Measurements from ENCODE around the gene F2. TPM values are rescaled to one million over a fixed set of nuclear protein-coding genes. Genes with fewer than 3 reads are reported as not detected.
A peak's percentile ranks its signal among the peaks of the same experiment; 100 is the strongest.

The F2 gene
- total RNA-seq, 4 donors from 2014 or later = 0.42 to 1.1 TPM; not detected in 2

DNA sequence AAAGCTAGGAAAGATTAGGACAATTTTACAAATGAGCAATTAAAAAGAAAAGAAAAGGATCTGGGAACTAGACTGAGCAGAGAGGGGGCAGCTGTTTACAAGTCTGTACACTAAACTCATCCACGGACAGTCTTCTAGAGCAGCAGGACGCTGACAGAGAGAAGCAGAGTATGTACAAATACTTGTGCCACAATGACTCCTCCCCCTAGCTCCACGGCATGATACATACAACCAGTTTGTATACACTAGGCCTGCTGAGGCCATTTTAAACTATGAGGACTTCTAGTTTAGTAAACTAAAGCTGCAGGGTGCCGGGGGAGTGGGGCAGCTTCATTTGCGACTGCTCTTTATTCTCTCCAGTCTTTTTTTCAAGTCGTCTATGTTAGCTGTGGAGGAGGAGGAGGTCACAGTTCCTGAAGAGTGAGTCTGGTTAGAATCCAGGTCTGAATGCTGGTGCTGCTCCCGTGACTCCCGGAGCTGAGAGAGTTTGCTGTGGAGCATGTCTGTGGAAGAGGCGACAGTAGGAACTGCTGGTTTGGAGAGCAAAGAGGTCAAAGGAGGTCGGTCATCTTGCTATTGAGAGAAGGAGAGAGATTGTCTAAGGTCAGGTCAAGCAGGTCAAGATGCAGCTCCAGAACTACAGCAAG lies 24.8 kb downstream of the F2 start:
- no peaks in the 10 kb centered on the region for H3K27me3 ChIP-seq
- peak overlapping the region in 1 of 4 donors; percentile 14 for H3K27ac ChIP-seq (replicated peaks in 1 of 4)
- no peak for TF ChIP-seq POLR2A (IDR thresholded peaks at IDR 0.05; ENCODE audit: low read depth)
- TF ChIP-seq POLR2AphosphoS5 (IDR thresholded peaks at IDR 0.05) = no peak
- no peak for TF ChIP-seq EP300 (IDR thresholded peaks at IDR 0.05)
- TF ChIP-seq, protein P1, sequence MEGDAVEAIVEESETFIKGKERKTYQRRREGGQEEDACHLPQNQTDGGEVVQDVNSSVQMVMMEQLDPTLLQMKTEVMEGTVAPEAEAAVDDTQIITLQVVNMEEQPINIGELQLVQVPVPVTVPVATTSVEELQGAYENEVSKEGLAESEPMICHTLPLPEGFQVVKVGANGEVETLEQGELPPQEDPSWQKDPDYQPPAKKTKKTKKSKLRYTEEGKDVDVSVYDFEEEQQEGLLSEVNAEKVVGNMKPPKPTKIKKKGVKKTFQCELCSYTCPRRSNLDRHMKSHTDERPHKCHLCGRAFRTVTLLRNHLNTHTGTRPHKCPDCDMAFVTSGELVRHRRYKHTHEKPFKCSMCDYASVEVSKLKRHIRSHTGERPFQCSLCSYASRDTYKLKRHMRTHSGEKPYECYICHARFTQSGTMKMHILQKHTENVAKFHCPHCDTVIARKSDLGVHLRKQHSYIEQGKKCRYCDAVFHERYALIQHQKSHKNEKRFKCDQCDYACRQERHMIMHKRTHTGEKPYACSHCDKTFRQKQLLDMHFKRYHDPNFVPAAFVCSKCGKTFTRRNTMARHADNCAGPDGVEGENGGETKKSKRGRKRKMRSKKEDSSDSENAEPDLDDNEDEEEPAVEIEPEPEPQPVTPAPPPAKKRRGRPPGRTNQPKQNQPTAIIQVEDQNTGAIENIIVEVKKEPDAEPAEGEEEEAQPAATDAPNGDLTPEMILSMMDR (IDR thresholded peaks at IDR 0.05) = no peak
- intact Hi-C loops (cut with DNase I) = no loop called here
- H3K4me3 ChIP-seq = no peak overlapping the region
- H3K9me3 ChIP-seq = no peaks in the 10 kb centered on the region
- DNase-seq (ENCODE audit: extremely low spot score) = no peak
- H3K4me1 ChIP-seq = no peaks in the 10 kb centered on the region
- 81% methylated on average over 10 of the region's 10 CpGs for WGBS
- peaks cover 49 to 82% (median 77%) of the 10 kb centered on the region in 4 donors for H3K36me3 ChIP-seq

DNA sequence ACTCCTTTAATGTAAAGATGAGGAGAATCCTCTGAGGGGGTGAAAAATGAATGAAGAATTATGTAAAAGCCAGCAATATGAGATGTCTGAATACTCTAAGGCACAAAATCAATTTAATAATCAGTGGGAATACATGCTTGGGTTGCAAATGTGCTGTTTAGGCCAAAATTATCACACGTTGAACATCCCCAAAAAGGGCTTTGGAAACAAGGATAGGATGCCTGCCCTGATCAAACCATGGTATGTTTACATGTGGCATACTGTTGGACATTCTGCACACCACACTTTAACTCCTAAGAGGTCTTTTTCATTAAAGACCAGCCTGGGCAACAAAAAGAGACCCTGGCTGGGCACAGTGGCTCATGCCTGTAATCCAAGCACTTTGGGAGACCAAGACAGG lies 26.3 kb downstream of the F2 start:
- no peak for DNase-seq (ENCODE audit: extremely low spot score)
- TF ChIP-seq, protein P1 (IDR thresholded peaks at IDR 0.05) = no peak
- TF ChIP-seq POLR2AphosphoS5 (IDR thresholded peaks at IDR 0.05) = no peak
- no peak for TF ChIP-seq EP300 (IDR thresholded peaks at IDR 0.05)
- no peak for TF ChIP-seq POLR2A (IDR thresholded peaks at IDR 0.05; ENCODE audit: low read depth)
- no peaks in the 10 kb centered on the region for H3K27me3 ChIP-seq
- no peaks in the 10 kb centered on the region for H3K4me1 ChIP-seq
- 80% methylated on average over 1 of the region's 1 CpG for WGBS
- H3K27ac ChIP-seq (replicated peaks in 1 of 4) = no peak overlapping the region
- intact Hi-C loops (cut with DNase I) = no loop called here
- H3K36me3 ChIP-seq = peaks cover 64 to 97% (median 93%) of the 10 kb centered on the region in 4 donors
- no peaks in the 10 kb centered on the region for H3K9me3 ChIP-seq
- H3K4me3 ChIP-seq = no peak overlapping the region

DNA sequence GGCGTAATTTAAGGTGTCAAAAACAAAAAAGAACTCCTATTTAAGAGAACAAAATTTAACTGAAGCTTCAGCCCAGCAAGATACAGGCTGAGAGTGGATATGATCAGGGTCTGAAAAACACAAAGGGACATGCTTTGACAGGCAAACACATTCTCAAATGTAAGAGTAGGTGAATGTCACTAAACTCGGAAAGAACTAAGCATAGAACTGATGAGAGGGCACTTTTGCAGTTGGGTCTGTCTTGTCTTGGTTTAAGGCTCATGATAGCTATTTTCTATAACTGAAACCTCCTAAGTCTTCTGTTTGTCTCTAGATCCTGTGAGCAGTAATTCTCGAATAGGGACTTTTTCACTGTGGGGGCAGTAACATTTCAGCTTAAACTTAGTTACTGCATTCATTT lies 27.0 kb downstream of the F2 start:
- Histone ChIP-seq H3K4me3 (no peak overlapping the region), H3K4me1 (no peaks in the 10 kb centered on the region), H3K27ac (replicated peaks in 1 of 4) (no peak overlapping the region), H3K27me3 (no peaks in the 10 kb centered on the region), H3K9me3 (no peaks in the 10 kb centered on the region), H3K36me3 (peaks cover 70 to 100% (median 99%) of the 10 kb centered on the region in 4 donors)
- intact Hi-C loops (cut with DNase I) = no loop called here
- no peak for DNase-seq (ENCODE audit: extremely low spot score)
- TF ChIP-seq EP300 (IDR thresholded peaks at IDR 0.05) = no peak
- TF ChIP-seq, protein P1 (IDR thresholded peaks at IDR 0.05) = no peak
- TF ChIP-seq POLR2A (IDR thresholded peaks at IDR 0.05; ENCODE audit: low read depth) = no peak
- WGBS = 92% methylated on average over 3 of the region's 3 CpGs

DNA sequence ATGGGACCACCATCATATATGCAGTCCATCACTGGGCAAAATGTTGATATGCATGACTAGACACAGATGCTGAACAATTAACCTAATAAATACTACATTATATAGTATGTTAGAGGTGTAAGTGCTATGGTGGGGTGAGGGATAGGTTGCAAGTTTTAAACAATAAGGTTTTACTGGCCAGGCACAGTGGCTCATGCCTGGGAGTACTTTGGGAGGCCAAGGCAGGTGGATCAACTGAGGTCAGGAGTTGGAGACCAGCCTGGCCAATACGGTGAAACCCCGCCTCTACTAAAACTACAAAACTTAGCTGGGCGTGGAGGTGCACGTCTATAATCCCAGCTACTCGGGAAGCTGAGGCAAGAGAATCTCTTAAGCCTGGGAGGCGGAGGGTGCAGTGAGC lies 28.1 kb downstream of the F2 start:
- no peaks in the 10 kb centered on the region for H3K27me3 ChIP-seq
- 99% methylated on average over 6 of the region's 6 CpGs for WGBS
- no peaks in the 10 kb centered on the region for H3K4me1 ChIP-seq
- DNase-seq (ENCODE audit: extremely low spot score) = no peak
- H3K9me3 ChIP-seq = no peaks in the 10 kb centered on the region
- H3K27ac ChIP-seq (replicated peaks in 1 of 4) = no peak overlapping the region
- H3K36me3 ChIP-seq = peaks cover 76 to 98% (median 96%) of the 10 kb centered on the region in 4 donors
- H3K4me3 ChIP-seq = no peak overlapping the region
- TF ChIP-seq POLR2A (IDR thresholded peaks at IDR 0.05; ENCODE audit: low read depth) (no peak), POLR2AphosphoS5 (IDR thresholded peaks at IDR 0.05) (no peak), EP300 (IDR thresholded peaks at IDR 0.05) (no peak)
- TF ChIP-seq, protein P1 (IDR thresholded peaks at IDR 0.05) = no peak
- intact Hi-C loops (cut with DNase I) = no loop called here

DNA sequence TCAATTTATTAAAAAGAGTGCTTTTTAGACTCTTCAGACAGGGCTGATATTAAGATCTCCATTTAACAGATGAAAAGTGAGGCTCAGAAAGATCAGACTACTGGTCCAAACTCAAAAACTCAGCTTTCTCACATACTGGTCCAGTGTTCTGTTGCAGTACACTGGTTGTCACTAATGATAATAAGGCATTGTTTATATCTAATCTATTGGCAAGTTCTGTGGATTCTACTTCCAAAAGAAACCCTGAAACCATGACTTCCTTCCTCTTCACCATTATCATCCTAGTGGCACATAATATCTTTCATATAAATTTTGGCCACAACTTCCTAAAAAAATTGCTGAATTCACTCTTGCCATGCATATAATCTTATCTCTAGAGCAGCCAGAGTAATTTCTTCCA lies 36.9 kb downstream of the F2 start:
- H3K27ac ChIP-seq (replicated peaks in 1 of 4) = no peak overlapping the region
- H3K27me3 ChIP-seq = no peaks in the 10 kb centered on the region
- intact Hi-C loops (cut with DNase I) = no loop called here
- no peak for TF ChIP-seq EP300 (IDR thresholded peaks at IDR 0.05)
- TF ChIP-seq POLR2A (IDR thresholded peaks at IDR 0.05; ENCODE audit: low read depth) = no peak
- no peak for TF ChIP-seq POLR2AphosphoS5 (IDR thresholded peaks at IDR 0.05)
- TF ChIP-seq, protein P1 (IDR thresholded peaks at IDR 0.05) = no peak
- no peak overlapping the region for H3K4me3 ChIP-seq
- no peak for DNase-seq (ENCODE audit: extremely low spot score)
- no peaks in the 10 kb centered on the region for H3K9me3 ChIP-seq
- no peaks in the 10 kb centered on the region for H3K4me1 ChIP-seq
- peaks cover 85 to 98% (median 96%) of the 10 kb centered on the region in 4 donors for H3K36me3 ChIP-seq
